HT-29 (cell line): ENCODE results near the gene ICAM2. TPM values are rescaled to one million over a fixed set of nuclear protein-coding genes. Genes with fewer than 3 reads are reported as not detected.
A peak's percentile ranks its signal among the peaks of the same experiment; 100 is the strongest.
"Not testable (repeated sequence)": the region's sequence is repeated elsewhere in the genome, so short reads cannot be mapped to it uniquely, and the experiment has no call there.

Experiments used
- DNase-seq: peaks from one replicate; pipeline ENCODE4 v3.0.0-alpha.2; 2015; ENCODE audit warnings: low spot score
- total RNA-seq: library from RNA; depleted of rRNA; stranded (reverse); fragments of >200 nt; shearing (Covaris generic); gene quantifications from 2 replicates; pipeline ENCODE4 v1.2.3, GENCODE V29; 2014

ICAM2 gene
- total RNA-seq, 1 experiment from 2014 or later: 0.64 TPM

- no peak for DNase-seq
Observed at GRCh38 chr17:63997341-63998048, 22.9 kb downstream of the ICAM2 start.

- DNase-seq: no peak
Observed at GRCh38 chr17:63996430-63997182, 23.8 kb downstream of the ICAM2 start.

GRCh38 chr17:63995626-63996025, 24.8 kb downstream of the ICAM2 start:
- no peak for DNase-seq

- no peak for DNase-seq
Observed at GRCh38 chr17:63993368-63993985, 27.0 kb downstream of the ICAM2 start.

- no peak for DNase-seq
Observed at GRCh38 chr17:63991611-63992010, 28.8 kb downstream of the ICAM2 start.

- no peak for DNase-seq
Observed at GRCh38 chr17:63989622-63990345, 30.6 kb downstream of the ICAM2 start.

- DNase-seq: no peak
Observed at GRCh38 chr17:63988741-63989621, 31.5 kb downstream of the ICAM2 start.

GRCh38 chr17:63988127-63988478, 32.3 kb downstream of the ICAM2 start:
- no peak for DNase-seq

- no peak for DNase-seq
Observed at GRCh38 chr17:63987221-63988126, 33.0 kb downstream of the ICAM2 start.

GRCh38 chr17:63986821-63987220, 33.6 kb downstream of the ICAM2 start:
- DNase-seq: no peak

GRCh38 chr17:63985387-63986140, 34.9 kb downstream of the ICAM2 start:
- DNase-seq: no peak

- DNase-seq: peak; percentile 63
Observed at GRCh38 chr17:63984651-63985386, 35.6 kb downstream of the ICAM2 start.

- DNase-seq: no peak
Observed at GRCh38 chr17:63984236-63984635, 36.2 kb downstream of the ICAM2 start.

GRCh38 chr17:63983320-63983719, 37.1 kb downstream of the ICAM2 start:
- no peak for DNase-seq

GRCh38 chr17:63982641-63983040, 37.8 kb downstream of the ICAM2 start:
- DNase-seq: not testable (repeated sequence)

GRCh38 chr17:63978272-63979200, 41.9 kb downstream of the ICAM2 start:
- no peak for DNase-seq

- DNase-seq: no peak
Observed at GRCh38 chr17:63976702-63977101, 43.7 kb downstream of the ICAM2 start.
